GM18505 (cell line): ENCODE results near the gene GFPT1.

Experiments
- ATAC-seq: cut with Tn5 transposase; IDR thresholded peaks from one replicate; pipeline ENCODE4 v1.9.1; 2021; ENCODE audit not compliant: unreplicated experiment
- POLR2A ChIP-seq: IDR thresholded peaks from 4 replicates; pipeline ENCODE4 v1.6.1; 2011; ENCODE audit warnings: borderline replicate concordance; ENCODE audit not compliant: insufficient read depth, insufficient read length; ENCODE audit errors: extremely low read depth

The GFPT1 gene

GRCh38 chr2:69271831-69272257 lies 115.2 kb downstream of the GFPT1 start:
- TF ChIP-seq POLR2A: no peak
- ATAC-seq: no peak
